ENCODE results near the gene TM2D3.

DNA sequence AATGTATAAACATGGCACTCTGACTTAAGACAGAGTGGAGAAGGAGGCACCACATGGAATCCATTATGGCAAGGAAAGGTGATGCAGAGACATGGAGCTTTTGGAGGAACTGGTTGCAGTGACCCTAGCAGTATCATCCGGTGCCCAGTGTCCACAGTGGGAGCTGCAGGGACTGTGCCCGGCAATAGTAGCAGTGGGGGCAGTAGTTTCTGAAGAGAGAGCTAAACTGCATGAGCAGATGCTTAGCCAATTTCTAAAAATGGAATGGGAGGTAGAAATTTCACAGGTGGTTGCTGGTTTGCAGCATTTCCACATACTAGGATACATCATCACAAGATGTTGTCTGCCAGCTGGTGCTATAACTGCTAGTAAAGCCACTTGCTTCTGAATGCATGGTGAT, 7.8 kb upstream of the TM2D3 start:
- TF ChIP-seq, protein P1, sequence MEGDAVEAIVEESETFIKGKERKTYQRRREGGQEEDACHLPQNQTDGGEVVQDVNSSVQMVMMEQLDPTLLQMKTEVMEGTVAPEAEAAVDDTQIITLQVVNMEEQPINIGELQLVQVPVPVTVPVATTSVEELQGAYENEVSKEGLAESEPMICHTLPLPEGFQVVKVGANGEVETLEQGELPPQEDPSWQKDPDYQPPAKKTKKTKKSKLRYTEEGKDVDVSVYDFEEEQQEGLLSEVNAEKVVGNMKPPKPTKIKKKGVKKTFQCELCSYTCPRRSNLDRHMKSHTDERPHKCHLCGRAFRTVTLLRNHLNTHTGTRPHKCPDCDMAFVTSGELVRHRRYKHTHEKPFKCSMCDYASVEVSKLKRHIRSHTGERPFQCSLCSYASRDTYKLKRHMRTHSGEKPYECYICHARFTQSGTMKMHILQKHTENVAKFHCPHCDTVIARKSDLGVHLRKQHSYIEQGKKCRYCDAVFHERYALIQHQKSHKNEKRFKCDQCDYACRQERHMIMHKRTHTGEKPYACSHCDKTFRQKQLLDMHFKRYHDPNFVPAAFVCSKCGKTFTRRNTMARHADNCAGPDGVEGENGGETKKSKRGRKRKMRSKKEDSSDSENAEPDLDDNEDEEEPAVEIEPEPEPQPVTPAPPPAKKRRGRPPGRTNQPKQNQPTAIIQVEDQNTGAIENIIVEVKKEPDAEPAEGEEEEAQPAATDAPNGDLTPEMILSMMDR (IDR thresholded peaks at IDR 0.05 in 8 of 11, conservative IDR thresholded peaks at IDR 0.05 in 3 of 11), result no peak
- TF ChIP-seq POLR2A (IDR thresholded peaks at IDR 0.05) (no peak), POLR2AphosphoS5 (IDR thresholded peaks at IDR 0.05) (no peak)

Measured in spleen (tissue), 7 donors.